AG10803 (cell line): ENCODE data around the gene PTPN5.

Experiments
- DNase-seq: peaks from one replicate; pipeline ENCODE4 v3.0.0; 2010; ENCODE audit warnings: low read depth
- H3K4me3 ChIP-seq: 2 replicates; pipeline ENCODE4 v1.5.1; 2011; ENCODE audit warnings: mild to moderate bottlenecking, low read length, control low read depth
- TF ChIP-seq, protein P1 (sequence below): conservative IDR thresholded peaks from 2 replicates; pipeline ENCODE4 v1.5.1; 2011; ENCODE audit warnings: mild to moderate bottlenecking, low read length, control low read depth, inconsistent platforms

The PTPN5 gene

DNA sequence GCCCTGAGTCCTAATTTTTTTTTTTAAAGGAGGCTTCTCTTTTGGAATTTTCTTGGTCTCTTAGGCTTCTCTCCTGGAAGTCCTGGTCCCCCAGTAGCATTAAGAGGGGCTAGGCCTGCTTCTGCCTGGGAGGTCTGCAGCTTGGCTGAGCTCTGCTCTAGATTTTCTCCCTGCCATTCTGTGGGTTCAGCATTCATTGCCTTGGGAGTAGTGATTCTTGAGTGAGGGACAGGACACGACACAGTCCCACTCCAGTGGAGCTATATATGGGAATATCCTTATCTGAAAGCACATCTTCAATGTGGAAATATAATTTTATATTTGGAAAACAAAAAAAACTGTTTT lies 69.3 kb downstream of the PTPN5 start:
- no peak overlapping the region for H3K4me3 ChIP-seq
- DNase-seq, result no peak
- TF ChIP-seq, protein P1, sequence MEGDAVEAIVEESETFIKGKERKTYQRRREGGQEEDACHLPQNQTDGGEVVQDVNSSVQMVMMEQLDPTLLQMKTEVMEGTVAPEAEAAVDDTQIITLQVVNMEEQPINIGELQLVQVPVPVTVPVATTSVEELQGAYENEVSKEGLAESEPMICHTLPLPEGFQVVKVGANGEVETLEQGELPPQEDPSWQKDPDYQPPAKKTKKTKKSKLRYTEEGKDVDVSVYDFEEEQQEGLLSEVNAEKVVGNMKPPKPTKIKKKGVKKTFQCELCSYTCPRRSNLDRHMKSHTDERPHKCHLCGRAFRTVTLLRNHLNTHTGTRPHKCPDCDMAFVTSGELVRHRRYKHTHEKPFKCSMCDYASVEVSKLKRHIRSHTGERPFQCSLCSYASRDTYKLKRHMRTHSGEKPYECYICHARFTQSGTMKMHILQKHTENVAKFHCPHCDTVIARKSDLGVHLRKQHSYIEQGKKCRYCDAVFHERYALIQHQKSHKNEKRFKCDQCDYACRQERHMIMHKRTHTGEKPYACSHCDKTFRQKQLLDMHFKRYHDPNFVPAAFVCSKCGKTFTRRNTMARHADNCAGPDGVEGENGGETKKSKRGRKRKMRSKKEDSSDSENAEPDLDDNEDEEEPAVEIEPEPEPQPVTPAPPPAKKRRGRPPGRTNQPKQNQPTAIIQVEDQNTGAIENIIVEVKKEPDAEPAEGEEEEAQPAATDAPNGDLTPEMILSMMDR, result no peak

DNA sequence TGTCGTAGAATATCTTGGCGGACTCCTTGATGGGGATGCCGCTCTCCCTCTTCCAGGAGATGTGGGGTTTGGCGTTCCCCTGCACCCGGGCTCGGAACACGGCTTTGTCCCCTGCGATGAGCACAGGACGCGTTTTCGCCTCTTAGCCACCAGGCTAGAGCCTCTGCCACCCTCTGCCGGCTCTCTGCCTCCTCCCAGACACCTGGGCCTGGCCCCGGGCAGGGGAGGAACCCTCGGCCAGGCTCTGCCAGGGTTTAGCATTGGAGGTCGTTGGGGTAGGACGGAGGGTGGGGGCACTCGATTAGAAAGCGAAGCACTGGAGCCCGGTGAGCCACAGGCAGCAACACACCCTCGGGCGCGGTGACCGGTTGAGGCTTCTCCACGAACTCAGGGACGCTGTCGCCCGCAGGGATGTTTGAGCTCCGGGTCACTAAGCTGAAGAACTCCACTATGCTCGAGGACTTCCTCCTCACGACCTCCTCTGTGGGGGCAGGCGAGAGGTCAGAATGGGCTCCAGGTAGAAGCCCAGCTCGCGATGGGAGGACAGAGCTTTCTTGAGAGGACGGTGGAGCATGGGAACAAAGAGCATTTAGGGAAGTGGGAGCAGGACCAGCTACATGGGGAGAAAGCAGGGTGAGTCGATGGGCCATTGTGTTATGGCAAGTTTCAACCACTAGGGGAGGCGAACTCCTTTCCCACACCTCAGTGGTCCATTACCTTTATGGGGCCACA lies 69.9 kb downstream of the PTPN5 start:
- peak; percentile 25 for DNase-seq
- TF ChIP-seq, protein P1, result peak; percentile 80
- peak overlapping the region; percentile 62 for H3K4me3 ChIP-seq

DNA sequence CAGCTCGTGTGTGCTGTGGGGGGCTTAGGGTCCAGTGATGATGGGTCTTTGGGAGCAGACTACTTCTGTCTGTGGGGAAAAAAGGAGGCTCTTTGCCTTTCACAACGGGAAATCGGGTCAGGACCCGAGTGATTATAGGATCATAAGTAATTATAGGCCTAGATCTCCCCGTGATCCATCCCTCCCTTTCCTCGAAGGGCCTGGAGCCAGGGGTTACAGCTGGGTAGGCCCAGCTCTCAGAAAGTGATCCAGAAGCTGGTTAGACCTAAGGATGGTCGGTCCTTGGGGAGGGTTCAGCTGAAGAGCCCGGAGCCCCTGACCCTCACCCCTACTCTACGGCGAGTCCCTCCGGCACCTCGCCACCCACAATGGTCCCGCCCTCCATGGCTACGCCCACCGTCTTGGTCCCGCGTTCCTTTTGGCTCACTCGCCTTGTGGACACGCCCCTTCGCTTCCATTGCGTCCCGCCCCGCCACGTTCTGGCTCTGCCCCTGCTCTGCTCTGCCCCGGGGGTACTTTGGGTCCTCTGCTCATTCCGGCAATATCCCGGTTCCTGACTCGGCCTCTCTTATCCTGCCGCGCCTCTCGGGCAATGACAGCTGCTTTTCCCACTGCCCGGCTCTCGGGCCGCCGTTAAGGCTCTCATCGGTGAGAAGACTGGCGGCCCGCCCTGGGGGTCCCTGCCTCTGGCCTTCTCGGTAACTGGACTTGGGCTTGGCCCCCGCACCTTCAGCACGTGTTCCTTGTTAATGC lies 70.6 kb downstream of the PTPN5 start:
- H3K4me3 ChIP-seq, result peak overlapping the region; percentile 62
- TF ChIP-seq, protein P1, result no peak
- DNase-seq, result peak; percentile 40

DNA sequence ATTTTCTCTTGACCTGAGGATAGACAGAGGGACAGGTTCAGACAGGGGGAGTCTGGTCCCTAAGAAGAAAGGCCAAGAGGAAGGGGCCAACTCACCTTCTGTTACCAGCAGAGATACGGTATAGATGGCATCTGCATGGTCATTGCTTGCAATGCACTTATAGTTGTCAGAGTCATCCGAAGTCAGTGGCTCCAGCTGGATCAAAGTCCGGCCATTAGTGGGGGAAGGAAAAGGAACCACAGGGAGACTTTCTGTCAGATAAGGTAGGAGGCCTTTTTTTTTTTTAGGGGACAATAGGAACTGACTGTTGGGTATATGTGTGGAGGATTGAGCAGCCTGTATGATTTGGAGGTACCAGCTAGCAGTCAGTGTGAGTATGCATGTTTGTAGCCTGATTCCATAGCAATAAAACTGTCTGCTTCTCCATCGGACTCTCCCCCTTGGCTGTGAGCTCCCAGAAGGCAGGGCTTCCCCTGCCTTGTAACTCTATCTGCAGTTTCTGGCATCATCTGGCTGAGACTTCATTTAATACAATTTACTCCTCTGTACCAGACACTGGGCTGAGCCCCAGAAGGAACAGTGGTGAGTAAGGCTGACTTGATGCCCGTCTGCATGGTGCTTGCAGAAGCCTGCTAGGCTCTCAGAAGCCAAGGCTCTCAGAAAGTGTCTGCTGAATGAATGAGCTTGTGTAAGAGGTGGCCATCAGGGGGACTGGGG lies 71.3 kb downstream of the PTPN5 start:
- H3K4me3 ChIP-seq, result no peak overlapping the region; the same call in 1 of the 2 replicates
- DNase-seq, result peak; percentile 30
- TF ChIP-seq, protein P1, result no peak

DNA sequence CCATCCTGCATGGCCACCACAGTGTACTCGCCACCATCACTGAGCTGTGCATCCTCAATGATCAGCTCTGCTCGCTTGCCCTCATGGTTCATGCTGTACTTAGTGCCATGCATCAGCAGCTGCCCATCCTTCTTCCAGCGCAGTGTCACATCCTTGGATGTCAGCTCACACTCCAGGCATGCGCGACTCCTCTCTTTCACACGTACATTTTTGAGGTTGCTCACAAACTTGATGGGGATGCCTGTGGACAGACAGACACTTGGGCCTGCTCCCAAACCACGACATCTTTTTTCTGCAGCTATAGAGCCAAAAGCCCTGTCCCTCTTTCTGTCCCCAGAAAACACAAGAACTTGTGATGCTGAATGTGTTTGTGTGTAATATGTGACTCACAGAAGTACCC lies 76.1 kb downstream of the PTPN5 start:
- no peak overlapping the region for H3K4me3 ChIP-seq
- DNase-seq, result no peak
- TF ChIP-seq, protein P1, result no peak

DNA sequence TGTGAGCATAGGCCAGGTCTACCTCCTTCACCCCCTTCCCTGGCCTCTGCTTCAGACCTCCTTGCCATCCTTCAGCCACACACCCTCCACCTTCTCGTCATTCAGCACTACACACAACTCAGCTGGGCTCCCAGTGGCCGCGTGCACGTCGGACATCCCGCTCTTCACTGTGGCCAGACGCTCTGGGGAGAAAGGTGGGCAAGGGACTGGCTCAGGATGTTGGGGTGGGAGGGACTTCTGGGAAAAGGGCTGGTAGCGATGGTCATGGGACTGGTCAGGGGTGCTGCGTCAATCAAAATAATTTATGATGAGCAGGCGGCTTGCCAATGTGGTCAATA lies 77.2 kb downstream of the PTPN5 start:
- no peak for DNase-seq
- TF ChIP-seq, protein P1, result no peak
- no peak overlapping the region for H3K4me3 ChIP-seq
